ENCODE data around the gene KIAA1328.
"Not testable (repeated sequence)": the region's sequence is repeated elsewhere in the genome, so short reads cannot be mapped to it uniquely, and the experiment has no call there.

Gene KIAA1328

DNA sequence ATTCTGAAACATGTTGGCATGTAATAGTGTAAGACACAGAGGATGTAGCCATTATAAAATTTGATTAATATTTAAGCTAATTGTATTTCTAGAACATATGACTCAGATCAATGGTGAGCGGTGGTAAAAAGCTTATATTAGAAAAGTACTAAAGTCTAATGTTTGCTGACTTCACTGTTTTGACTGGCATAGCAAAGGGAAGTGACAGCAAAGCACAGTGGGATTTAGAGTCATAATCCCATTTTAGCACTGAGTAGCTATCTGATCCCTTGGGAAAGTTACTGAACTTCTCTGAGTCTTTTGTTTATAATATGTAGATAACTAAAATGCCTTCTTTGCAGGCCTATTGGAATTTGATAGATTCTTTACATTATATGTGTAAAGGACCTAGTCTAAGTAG, 60.4 kb downstream of the KIAA1328 start:
- no peak for DNase-seq

DNA sequence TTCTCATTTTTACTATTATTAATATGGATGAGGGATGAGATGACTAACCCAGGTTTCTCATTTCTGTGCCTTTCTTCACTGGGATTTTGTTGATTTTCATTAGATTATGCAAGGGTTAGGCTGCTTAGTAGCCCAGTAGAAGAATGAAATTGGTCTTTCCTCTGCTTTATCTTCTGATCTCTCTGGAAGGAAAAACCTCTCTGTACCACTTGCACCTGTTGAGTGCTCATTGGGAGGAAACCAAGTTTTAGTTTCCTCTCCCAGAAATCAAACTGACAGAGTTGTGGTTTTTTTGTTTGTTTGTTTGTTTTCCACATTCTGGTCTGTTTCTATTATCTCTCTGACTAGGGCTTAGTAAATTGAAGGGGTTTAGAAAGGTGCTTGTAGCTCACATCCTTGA, 60.8 kb downstream of the KIAA1328 start:
- DNase-seq, result no peak

DNA sequence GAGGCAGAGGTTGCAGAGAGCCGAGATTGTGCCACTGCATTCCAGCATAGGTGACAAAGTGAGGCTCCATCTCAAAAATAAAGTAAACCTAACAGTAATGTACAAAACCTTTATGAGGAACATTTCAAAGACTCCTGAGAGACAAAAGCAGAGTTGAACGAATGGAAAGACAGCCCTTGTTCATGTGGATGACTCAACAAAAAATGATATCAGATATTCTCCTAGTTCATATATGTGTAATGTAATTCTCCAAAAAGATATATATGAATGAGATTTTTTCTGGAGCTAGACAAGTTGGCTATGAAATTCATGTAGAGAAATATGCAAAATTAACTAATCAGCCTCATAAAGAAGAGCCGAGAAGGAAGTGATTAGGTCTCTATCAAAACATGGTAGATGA, 61.7 kb downstream of the KIAA1328 start:
- DNase-seq, result no peak

DNA sequence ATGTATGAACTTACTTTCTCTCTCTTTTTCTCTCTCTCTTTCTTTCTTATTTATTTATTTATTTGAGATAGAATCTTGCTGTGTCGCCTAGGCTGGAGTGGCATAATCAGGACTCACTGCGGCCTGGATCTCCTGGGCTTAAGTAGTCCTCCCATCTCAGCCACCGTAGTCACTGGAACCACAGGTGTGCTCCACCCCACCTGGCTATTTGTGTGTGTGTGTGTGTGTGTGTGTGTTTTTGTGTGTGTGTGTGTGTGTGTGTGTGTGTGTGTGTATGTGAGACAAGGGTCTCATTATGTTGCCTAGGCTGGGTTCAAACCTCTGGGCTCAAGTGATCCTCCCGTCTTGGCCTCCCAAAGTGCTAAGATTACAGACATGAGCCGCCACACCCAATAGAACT, 64.3 kb downstream of the KIAA1328 start:
- DNase-seq, result no peak

DNA sequence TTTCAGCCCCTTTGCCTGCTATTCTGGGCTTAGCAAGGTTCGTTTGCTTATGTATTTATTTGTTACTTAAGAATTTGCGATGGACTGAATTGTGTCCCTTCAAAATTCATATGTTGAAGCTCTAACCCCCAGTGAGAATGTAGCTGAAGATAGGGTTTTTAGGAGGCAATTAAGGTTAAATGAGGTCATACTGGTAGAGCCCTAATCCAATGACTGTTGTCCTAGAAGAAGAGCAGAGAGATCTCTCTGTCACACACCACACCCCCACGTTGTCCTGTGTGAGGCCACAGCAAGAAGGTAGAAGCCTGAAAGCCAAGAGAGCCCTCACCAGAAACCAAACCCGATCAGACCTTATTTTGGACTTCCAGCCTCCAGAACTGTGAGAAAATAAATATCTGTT, 66.7 kb downstream of the KIAA1328 start:
- DNase-seq, result no peak

DNA sequence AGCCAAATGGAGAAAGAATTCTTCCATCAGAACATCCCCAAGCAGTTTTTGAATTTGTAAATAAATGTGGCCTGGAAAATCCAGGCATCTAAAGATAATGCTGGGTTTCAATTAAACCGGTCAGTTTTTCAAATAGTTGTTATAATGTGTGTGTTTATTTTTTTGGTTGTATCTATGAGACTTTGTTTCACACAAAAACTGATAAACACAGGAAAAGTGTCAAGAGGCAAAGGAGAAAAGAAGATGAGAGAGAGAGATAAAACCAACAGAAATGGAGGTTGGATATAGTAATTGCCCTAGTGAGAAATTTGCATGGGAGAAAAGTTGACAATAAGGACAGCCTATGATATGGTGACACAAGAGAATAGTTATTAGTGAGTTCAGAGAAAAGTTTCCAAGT, 68.3 kb downstream of the KIAA1328 start:
- DNase-seq, result no peak

DNA sequence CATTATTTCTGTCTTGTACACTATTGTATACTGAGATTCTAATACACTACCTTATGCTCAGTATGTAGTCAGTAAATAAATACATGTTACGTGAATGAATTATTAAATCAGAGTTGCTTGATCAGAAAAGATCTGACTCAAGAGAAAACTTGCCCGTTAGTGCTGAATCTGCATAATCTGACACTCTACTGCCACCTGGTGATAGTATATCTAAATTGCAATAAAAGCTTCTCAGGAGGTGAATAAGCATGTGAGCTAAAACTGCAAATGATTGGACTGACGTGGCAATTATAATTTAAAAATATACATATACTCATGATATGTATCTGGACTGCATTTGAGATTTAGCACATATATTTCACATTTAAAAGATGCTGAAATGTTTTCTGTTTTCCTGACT, 70.4 kb downstream of the KIAA1328 start:
- peak in 1 of 2 donors; percentile 19 for DNase-seq

DNA sequence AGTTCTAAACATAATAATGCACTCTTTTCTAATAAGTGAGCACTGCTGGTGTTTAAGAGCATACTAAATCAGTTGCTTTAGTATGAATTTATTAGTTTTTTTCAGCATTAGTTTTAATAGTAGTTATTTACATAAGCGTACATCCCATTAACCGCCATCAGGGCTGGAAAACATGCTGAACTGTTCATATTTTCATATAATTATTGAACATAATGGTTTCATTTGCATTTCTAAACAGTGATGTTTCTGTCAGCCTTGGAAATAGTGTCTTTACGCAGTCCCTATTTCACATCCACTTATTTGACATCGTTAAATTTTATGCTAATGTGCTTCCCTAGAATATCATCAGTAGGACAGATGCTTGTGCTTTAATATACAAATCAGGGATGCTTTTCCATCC, 71.5 kb downstream of the KIAA1328 start:
- DNase-seq, result no peak

DNA sequence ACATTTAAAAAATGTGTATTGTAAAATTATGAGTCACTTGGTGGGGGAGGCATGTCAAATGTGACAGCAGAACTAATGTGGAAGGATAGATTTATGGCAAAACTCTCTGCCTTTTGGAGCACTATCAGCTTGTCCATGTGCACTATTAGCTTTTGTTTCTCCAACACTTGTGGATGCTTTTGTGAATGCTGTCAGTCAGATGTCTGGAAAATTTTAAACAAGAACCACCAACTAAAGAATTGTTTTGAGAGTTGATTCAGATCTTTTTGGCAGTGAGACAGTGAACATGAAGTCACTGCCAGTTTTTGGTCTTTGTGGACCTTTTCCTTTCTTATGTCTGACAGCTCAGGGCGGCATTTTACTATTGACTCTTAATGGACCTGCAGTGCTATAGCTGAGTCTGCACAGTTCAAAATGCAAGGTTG, 72.4 kb downstream of the KIAA1328 start:
- DNase-seq, result no peak

DNA sequence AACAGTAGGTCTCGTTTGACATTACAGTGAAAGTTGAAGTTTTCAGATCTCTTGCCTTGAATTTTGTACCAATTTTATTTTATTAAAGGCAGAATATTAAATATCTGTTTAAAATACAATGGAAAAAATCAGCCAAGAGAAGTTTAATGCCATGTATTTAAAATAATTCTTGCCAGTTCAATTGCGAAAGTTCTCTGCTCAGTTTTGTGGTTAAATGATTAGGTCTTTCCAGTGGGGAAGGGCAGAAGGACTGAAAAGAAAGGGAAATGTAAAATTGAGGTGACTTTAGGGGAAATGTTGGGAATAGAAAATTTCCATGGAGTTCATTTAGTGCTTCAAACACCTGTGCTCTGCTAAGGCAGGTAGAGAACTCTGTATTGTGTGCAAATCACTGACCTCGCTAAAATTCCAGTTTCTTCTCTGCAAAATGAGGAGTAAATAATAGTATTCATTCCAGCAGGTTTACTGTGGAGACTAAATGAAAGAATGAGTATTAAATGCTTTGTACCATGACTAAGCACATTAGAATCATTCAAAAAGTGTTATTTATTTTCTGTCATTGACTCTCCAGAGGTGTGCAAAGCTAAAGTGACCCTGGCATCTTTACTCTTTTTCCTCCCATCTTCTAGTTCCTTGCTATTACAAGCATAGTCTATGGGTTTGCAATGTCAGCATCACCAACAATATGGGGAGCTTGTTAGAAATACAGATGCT, 74.4 kb downstream of the KIAA1328 start:
- no peak for DNase-seq

DNA sequence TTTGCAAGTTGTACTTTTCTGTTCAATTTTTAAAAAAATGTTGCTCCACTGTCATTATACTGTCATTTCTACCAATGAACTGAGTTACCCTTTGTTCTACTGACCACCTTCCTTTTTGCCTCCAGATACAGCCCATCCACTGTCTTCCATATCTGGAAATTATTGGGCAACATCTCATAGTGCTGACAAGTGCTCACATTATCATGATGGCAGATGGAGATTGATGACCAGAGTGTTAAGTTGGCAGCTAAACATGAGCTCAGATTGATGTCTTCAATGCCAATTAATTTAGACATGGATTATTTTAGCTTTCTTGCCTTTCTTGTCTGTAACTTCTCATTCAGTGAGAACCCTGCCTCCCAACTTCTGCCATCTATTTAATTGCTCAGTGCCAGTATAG, 76.6 kb downstream of the KIAA1328 start:
- no peak for DNase-seq

DNA sequence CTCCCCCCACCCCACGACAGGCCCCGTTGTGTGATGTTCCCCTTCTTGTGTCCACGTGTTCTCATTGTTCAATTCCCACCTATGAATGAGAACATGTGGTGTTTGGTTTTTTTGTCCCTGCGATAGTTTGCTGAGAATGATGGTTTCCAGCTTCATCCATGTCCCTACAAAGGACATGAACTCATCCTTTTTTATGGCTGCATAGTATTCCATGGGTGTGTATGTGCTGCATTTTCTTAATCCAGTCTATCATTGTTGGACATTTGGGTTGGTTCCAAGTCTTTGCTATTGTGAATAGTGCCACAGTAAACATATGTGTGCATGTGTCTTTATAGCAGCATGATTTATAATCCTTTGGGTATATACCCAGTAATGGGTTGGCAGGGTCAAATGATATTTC, 80.4 kb downstream of the KIAA1328 start:
- DNase-seq, result not testable (repeated sequence)

DNA sequence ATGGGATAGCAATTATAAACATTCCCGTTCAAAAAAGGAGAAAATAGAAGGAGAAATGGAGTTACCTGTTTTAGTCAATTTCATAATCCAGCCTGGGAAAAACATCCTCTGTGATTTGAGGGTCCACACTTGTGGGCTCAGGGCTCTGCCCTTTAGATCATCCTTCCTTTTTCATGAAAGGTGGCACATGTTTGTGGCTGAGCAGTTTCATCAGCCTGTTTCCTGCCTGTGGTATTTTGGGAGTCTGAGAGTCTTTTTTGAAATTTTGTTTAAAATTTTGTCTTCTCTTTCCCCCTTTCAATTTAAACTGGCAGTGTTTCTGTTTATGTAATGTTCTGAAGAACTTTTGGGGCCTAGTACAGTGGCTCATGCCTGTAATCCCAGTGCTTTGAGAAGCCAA, 84.0 kb downstream of the KIAA1328 start:
- no peak for DNase-seq

DNA sequence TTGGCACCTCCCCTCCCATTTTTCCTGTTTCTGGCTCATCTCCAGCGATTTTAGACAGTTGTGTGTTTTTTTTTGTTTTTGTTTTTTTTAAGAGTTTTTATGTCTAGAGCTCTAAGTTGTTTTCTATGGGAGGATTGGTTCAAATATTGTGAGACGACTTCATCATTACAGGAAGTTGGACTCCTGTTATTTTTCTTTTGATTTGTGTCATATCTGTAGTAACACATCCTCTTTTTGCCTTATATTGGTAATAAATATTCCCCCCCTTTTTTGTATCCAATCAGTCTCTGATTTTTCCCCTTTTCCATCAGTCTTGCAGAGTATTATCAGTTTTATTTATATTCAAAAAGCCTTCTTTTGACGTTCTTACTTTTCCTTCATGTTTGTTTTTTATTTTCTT, 89.0 kb downstream of the KIAA1328 start:
- no peak for DNase-seq

DNA sequence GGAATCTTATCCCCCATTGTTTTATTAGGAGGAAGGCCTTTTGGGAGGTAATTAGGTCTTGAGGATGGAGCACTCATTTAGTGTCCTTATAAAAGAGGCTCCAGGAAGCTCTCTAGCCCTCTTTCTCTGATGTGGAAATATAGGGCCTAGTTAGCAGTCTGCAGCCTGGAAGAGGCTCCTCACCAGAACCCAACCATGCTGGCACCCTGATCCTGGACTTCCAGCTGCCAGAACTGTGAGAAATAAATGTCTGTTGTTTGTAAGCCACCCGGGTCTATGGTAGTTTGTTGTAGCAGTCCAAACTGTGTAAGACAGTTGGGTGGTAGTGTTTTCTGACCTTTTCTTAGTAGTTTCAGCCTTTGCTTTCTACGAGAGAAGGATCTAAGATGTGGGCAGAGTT, 100.7 kb downstream of the KIAA1328 start:
- no peak for DNase-seq

DNA sequence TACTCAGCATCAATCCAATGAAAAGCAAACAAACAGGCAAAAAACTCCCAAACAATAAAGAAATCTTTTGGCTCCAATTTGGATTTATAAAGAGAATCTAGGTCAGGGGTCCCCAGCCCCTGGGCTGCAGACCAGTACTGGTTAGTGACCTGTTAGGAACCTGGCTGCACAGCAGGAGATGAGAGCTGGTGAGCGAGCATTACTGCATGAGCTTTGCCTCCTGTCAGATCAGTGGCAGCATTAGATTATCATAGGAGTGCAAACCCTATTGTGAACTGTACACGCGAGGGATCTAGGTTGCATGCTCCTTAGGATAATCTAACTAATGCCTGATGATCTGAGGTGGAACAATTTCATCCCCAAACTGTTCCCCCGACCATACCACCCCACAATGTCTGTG, 102.2 kb downstream of the KIAA1328 start:
- DNase-seq, result no peak

DNA sequence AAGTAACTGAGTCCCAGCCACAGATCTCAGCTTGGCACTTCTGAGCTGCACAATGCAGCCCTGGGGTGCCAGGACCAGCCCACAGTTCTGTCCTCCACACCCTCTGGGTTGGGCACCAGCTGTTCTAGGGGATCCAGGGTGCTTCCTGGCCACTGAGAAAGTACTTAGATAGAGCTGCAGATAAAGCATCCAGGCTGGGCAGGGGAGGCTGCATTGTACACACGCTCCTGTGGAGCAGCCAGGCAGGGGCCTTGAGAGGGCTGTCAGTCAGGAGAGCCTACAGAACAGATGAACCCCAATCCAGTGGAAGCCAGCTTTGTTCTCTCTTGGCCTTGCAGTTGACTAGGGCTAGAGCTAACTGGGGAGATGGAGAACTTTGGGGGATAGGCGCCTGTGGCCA, 104.6 kb downstream of the KIAA1328 start:
- DNase-seq, result no peak

DNA sequence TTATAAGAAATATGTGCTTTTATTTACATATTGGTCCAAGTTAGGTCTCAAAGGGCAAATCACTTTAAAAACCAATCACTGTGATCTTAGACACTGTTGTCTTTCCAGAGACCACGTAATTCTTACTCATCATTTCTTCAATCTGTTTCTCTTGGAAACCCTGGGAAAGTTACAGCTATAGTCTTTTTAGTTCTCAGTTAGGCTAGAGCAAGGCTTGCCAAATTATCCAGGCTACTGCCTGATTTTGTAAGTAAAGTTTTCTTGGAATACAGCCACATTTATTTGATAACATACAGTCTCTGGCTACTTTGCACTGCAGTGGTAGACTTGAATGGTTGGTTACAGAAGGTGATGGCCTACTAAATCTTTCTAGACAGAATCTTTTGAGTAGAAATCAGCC, 106.0 kb downstream of the KIAA1328 start:
- DNase-seq, result no peak

DNA sequence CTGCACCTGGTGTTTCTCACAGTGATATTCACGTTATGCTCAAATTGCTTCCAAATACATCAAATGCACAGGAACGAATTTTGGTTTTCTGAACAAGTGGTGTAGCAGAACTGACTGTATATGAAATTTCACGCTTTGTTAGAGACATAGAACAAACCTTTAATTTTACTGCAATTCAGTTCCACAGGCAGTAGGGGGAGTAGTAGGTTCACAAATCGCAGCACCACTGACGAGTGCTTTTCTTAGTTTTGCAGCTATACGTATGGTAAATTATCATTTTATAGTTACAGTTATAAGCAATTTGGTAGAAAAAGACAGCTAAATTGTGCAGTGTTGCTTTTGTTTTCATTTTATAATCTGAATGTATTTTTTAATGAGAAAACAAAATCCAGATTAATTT, 113.3 kb downstream of the KIAA1328 start:
- peak in 1 of 2 donors; percentile 19 for DNase-seq

DNA sequence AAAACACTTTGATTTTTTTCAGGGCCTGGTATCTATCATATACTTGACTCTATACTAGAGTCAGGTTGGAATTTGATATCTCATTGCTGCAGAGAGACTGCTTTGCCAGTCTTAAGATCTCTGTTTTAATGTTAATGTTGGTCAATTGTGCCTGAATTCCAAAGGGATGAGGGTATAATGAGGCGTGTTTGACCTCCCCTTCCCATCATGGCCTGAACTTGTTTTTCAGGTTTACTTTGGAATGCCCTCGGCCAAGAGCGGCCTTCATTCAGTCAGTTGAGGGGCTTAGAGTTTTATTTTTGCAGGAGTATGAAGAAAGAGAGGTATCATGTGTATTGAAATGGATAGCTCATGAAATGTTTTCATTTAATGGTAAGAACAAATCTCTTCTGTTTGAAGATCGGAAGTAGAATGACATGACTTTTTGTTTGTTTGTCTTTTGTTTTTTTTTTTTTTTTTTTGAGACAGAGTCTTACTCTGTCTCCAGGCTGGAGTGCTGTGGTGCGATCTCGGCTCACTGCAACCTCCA, 119.0 kb downstream of the KIAA1328 start:
- no peak for DNase-seq

DNA sequence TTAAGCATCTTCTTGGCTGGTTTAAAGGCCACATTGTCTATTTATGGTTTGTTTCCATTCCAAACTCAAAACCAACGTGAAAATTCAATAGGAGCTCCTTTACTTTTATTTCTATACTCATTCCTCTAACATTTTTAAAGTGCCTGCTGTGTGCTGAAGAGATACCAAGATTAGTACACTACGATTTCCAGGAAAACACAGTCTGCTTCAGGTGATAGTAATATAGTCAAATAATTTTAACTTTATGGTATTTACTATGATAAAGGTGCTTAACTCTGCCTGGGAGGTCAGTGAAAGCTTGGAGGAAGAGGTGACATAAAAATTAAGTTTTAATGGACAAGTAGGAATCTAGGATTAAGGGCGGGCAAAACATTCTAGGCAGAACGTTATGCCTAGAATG, 121.4 kb downstream of the KIAA1328 start:
- no peak for DNase-seq

DNA sequence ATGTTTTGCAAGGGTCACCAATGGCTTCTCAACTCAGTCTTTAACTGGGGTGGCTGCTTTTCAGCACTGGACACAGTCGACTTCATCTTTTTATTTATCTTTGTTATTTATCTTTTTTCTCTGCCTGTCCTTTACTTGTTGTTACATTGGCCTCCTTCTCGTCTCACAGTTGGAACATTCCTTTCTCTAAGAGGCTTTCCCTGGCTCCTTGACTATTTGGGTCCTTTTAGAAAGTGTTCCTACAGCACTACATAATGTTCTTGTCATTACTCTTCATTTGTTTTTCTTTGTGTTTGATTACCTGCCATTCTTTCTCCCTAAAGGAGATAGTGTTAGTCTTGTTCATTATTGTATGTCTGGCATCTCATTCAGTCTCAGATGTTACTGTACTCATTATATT, 122.0 kb downstream of the KIAA1328 start:
- DNase-seq, result no peak

DNA sequence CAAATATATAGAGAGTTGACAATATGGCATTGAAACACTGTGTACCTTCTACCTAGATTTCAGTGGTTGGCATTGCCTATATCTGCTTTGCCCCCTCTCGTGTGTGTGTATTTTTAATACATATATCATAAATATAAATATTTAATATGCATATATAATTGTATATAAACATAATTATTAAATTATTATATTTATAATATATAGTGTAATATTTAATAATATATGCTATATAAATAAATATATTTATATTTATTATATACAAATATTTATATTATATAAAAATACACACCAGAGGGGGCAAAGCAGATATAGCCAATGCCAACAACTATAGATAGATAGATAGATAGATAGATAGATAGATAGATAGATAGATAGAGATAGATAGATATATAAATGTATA, 124.1 kb downstream of the KIAA1328 start:
- DNase-seq, result no peak

DNA sequence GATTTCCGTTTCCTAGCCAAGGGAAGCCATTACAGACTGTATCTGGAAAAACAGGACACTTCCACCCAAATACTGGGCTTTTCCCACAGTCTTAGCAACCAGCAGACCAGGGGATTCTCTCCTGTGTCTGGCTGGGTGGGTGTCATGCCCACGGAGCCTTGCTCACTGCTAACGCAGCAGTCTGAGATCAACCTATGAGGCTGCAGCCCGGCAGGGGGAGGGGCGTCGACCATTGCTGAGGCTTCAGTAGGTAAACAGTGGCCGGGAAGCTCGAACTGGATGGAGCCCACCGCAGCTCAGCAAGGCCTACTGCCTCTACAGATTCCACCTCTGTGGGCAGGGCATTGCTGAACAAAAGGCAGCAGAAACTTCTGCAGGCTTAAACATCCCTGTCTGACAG, 131.1 kb downstream of the KIAA1328 start:
- DNase-seq, result no peak

DNA sequence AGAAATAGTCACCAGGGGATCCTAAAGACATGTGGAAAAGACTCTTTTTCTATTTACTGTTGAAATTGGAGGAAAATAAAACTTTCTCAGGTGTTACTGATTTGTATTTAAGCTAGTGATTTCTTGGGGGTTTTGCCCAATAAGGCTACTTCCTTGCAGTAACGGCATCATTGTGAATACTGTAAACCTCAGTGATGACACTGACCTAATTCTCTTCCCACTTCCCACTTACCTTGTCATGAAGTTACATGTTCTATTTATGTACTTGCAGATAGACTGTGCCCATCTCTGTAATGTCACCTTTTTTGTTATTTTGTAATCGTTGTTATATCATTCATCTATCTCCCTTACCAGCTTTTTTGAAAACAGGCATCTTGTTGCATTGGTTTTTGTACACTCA, 134.5 kb downstream of the KIAA1328 start:
- no peak for DNase-seq

All from CD4-positive, alpha-beta T cell treated with Interleukin-4 for 1 hour (primary cell).